Peyer's patch (tissue), 4 donors: ENCODE data around the gene TMEM260.

Experiments used
- POLR2A ChIP-seq, 2 donors: fragments of 450-650 bp; IDR thresholded peaks; one replicate each; pipeline ENCODE4 v1.5.1; 2017; ENCODE audit warnings: antibody characterized with exemption in 2 of 2, mild to moderate bottlenecking in 2 of 2, moderate library complexity in 2 of 2
- TF ChIP-seq, protein P1 (sequence below), 6 experiments: fragments of 450-650 bp in 4 of 6; fragments of 200-600 bp in 2 of 6; sonication (generic) in 1 of 6; IDR thresholded peaks; one replicate each; pipeline ENCODE4 v1.5.1; 2017 to 2019; ENCODE audit warnings: antibody characterized with exemption in 6 of 6, mild to moderate bottlenecking in 3 of 6, moderate library complexity in 1 of 6

DNA sequence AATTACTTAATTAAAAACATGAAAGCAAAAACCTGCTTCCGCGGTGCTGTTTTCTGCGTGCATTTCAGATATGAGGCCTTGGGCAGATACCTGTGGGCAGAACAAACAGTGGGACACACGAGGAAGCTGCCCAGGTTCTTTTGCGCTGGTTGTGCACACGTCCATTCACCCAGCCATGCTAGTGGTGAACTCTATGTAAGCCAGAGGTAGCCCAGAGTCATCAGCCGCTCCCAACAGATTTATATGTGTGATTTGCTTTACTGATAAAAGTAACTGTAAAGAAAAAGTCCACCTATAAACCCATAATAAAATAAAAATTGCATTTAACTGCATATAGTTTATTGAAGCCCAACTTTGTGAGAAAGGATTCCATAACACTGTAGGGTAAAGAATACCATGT, 47.1 kb upstream of the TMEM260 start:
- TF ChIP-seq, protein P1, sequence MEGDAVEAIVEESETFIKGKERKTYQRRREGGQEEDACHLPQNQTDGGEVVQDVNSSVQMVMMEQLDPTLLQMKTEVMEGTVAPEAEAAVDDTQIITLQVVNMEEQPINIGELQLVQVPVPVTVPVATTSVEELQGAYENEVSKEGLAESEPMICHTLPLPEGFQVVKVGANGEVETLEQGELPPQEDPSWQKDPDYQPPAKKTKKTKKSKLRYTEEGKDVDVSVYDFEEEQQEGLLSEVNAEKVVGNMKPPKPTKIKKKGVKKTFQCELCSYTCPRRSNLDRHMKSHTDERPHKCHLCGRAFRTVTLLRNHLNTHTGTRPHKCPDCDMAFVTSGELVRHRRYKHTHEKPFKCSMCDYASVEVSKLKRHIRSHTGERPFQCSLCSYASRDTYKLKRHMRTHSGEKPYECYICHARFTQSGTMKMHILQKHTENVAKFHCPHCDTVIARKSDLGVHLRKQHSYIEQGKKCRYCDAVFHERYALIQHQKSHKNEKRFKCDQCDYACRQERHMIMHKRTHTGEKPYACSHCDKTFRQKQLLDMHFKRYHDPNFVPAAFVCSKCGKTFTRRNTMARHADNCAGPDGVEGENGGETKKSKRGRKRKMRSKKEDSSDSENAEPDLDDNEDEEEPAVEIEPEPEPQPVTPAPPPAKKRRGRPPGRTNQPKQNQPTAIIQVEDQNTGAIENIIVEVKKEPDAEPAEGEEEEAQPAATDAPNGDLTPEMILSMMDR (IDR thresholded peaks at IDR 0.05): no peak
- TF ChIP-seq POLR2A (IDR thresholded peaks at IDR 0.05): no peak
